ENCODE results near the gene UROC1. TPM values are rescaled to one million over a fixed set of nuclear protein-coding genes. Genes with fewer than 3 reads are reported as not detected.
A peak's percentile ranks its signal among the peaks of the same experiment; 100 is the strongest.

Gene UROC1
- total and polyA plus RNA-seq, 3 donors from 2014 or later, result 0.25 to 1.0 (median 0.34) TPM

- Histone ChIP-seq H3K4me1 (peaks cover 27% of the 10 kb centered on the region), H3K4me3 (peak within 1 kb of the TSS; percentile 68 to 88), H3K9me3 (no peaks in the 10 kb centered on the region), H3K36me3 (ENCODE audit: low read depth, missing control alignments) (no peaks in the 10 kb centered on the region), H3K27ac (peak within 1 kb of the TSS; percentile 89 to 95), H3K27me3 (no peaks in the 10 kb centered on the region)
- TF ChIP-seq CTCF (IDR thresholded peaks at IDR 0.05) (no peak), POLR2A (IDR thresholded peaks at IDR 0.05) (peak; percentile 36)
- DNase-seq, result peak; percentile 94
- intact Hi-C loops (cut with DNase I; ENCODE audit: low total_unique reads), result no loop called here
- WGBS, 2 donors, result 2% methylated on average over 34 of the region's 112 CpGs; no CpG with 5 or more reads in 1 of the 2 donors
These were observed 42.0 kb downstream of the UROC1 start, which contains the start of gene ZXDC for GRCh38 chr3:126475413-126476114. TSS of gene ZXDC (minus strand) at chr3:126475891. CDS start at chr3:126475865, 26 bp downstream.

- 5 to 9% methylated on average over 31 to 44 of the region's 72 CpGs for WGBS, 2 donors
- no peak for TF ChIP-seq CTCF (IDR thresholded peaks at IDR 0.05)
- TF ChIP-seq POLR2A (IDR thresholded peaks at IDR 0.05), result no peak
- H3K4me3 ChIP-seq, result peak overlapping the region; percentile 68 to 88
- H3K27ac ChIP-seq, result peak overlapping the region; percentile 36 to 95
- peaks cover 27% of the 10 kb centered on the region for H3K4me1 ChIP-seq
- intact Hi-C loops (cut with DNase I; ENCODE audit: low total_unique reads), result no loop called here
- H3K36me3 ChIP-seq (ENCODE audit: low read depth, missing control alignments), result no peaks in the 10 kb centered on the region
- H3K9me3 ChIP-seq, result no peaks in the 10 kb centered on the region
- no peaks in the 10 kb centered on the region for H3K27me3 ChIP-seq
- peak; percentile 49 for DNase-seq
These were observed 42.8 kb downstream of the UROC1 start for GRCh38 chr3:126474498-126475412.

GRCh38 chr3:126473292-126474168, 44.0 kb downstream of the UROC1 start:
- 45 to 68% methylated on average over 14 of the region's 14 CpGs for WGBS, 2 donors
- Histone ChIP-seq H3K27ac (no peak overlapping the region), H3K36me3 (ENCODE audit: low read depth, missing control alignments) (no peaks in the 10 kb centered on the region), H3K4me1 (peaks cover 27% of the 10 kb centered on the region), H3K9me3 (no peaks in the 10 kb centered on the region), H3K4me3 (peak overlapping the region in 1 of 2 donors; percentile 68), H3K27me3 (no peaks in the 10 kb centered on the region)
- intact Hi-C loops (cut with DNase I; ENCODE audit: low total_unique reads), result no loop called here
- TF ChIP-seq POLR2A (IDR thresholded peaks at IDR 0.05) (no peak), CTCF (IDR thresholded peaks at IDR 0.05) (no peak)
- no peak for DNase-seq

GRCh38 chr3:126472277-126473006, 45.1 kb downstream of the UROC1 start:
- no peak overlapping the region for H3K27ac ChIP-seq
- 46 to 53% methylated on average over 8 of the region's 8 CpGs for WGBS, 2 donors
- H3K4me3 ChIP-seq, result no peak overlapping the region
- peaks cover 27% of the 10 kb centered on the region for H3K4me1 ChIP-seq
- no peaks in the 10 kb centered on the region for H3K9me3 ChIP-seq
- H3K27me3 ChIP-seq, result no peaks in the 10 kb centered on the region
- peak; percentile 43 for DNase-seq
- TF ChIP-seq CTCF (IDR thresholded peaks at IDR 0.05), result no peak
- no peak for TF ChIP-seq POLR2A (IDR thresholded peaks at IDR 0.05)
- no peaks in the 10 kb centered on the region for H3K36me3 ChIP-seq (ENCODE audit: low read depth, missing control alignments)
- intact Hi-C loops (cut with DNase I; ENCODE audit: low total_unique reads), result no loop called here

All from testis (tissue), 3 donors.